Skeletal muscle satellite cell (primary cell): ENCODE measurements around the gene AADAT.
A peak's percentile ranks its signal among the peaks of the same experiment; 100 is the strongest.

Experiments used
- H3K27me3 ChIP-seq: 2 replicates; pipeline ENCODE4 v1.7.0; 2013; ENCODE audit warnings: low read length; ENCODE audit not compliant: control insufficient read depth, insufficient read depth
- H3K36me3 ChIP-seq: 2 replicates; pipeline ENCODE4 v1.7.0; 2013; ENCODE audit warnings: mild to moderate bottlenecking, control low read depth, low read length; ENCODE audit not compliant: insufficient read depth
- H3K4me1 ChIP-seq: 2 replicates; pipeline ENCODE4 v1.7.0; 2013; ENCODE audit warnings: low read length; ENCODE audit not compliant: control insufficient read depth, insufficient read depth
- H3K4me2 ChIP-seq: 2 replicates; pipeline ENCODE4 v1.7.0; 2013; ENCODE audit warnings: mild to moderate bottlenecking, low read length
- H3K4me3 ChIP-seq: 2 replicates; pipeline ENCODE4 v1.7.0; 2013; ENCODE audit warnings: low read length
- H3K9ac ChIP-seq: 2 replicates; pipeline ENCODE4 v1.7.0; 2013; ENCODE audit warnings: mild to moderate bottlenecking, low read depth, low read length, moderate library complexity
- H3K9me3 ChIP-seq: replicated peaks from 2 replicates; pipeline ENCODE4 v1.7.0; 2013; ENCODE audit warnings: mild to moderate bottlenecking, control low read depth, low read length

Gene AADAT

DNA sequence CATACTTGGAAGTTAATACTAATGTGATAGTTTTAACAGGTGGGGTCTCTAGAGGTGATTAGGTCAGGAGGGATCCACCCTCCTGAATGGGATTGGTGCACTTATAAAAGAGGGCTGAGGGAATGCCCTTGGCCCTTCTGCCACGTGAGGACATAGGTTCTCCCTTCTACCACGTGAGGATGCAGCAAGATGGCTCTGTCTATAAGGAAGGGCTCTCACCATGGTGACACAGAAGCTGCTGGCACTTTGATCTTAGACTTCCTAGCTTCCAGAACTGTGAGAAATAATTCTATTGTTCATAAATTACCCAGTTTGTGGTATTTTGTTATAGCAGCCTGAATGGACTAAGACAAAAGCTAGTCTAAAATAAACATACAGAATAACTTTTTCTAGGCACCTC, 1.0 kb downstream of the AADAT start:
- Histone ChIP-seq H3K9ac (peak overlapping the region; percentile 90), H3K36me3 (peaks cover 34% of the 10 kb centered on the region), H3K4me1 (peaks cover 15% of the 10 kb centered on the region), H3K27me3 (no peaks in the 10 kb centered on the region), H3K4me2 (peak overlapping the region; percentile 90), H3K9me3 (no peaks in the 10 kb centered on the region), H3K4me3 (peak overlapping the region; percentile 86)

DNA sequence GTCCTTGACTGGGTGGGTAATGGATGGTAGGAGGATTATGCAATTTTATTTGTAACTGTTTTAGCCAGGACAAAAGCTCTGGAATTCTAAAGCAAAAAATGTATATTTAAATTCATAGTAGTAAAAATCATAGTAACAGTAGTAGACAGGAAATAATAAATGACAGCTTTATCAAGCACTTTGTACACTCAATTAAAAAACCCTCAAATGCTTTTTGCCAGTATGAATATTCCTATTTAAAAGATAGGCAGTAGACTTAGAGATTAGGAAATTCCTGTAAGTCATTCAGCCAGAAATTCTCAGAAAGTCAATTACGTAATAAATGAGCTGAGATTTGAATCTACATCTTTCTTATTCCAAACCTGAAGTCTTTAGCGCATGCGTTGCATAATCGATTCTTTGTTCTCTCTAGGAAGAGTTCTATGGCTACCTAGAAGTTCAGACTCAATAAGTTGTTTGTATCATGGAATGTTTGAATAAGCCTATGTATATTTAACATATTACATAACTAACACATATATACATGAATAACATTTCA, 2.5 kb downstream of the AADAT start:
- no peaks in the 10 kb centered on the region for H3K27me3 ChIP-seq
- no peaks in the 10 kb centered on the region for H3K9me3 ChIP-seq
- H3K4me2 ChIP-seq: no peak overlapping the region
- peaks cover 40% of the 10 kb centered on the region for H3K36me3 ChIP-seq
- H3K4me1 ChIP-seq: peaks cover 15% of the 10 kb centered on the region
- no peak overlapping the region for H3K9ac ChIP-seq
- H3K4me3 ChIP-seq: no peak overlapping the region

DNA sequence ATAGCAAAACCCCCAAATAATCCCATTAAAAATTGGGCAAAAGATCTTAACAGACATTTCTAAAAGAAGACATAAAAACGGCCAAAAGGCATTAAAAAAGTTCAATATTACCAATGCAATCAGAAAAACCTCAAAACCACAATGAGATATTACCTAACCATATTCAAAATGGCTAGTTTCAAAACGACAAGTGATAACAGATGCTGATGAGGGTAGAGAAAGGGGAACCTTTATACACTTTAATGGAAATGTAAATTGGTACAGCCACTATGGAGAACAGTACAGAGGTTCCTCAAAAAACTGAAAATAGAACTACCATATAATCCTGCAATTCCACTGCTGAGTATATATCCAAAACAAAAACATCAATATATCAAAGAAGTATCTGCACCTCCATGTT, 6.2 kb downstream of the AADAT start:
- Histone ChIP-seq H3K9me3 (no peaks in the 10 kb centered on the region), H3K27me3 (no peaks in the 10 kb centered on the region), H3K9ac (no peak overlapping the region), H3K4me2 (no peak overlapping the region), H3K4me1 (peaks cover 1% of the 10 kb centered on the region), H3K36me3 (peaks cover 40% of the 10 kb centered on the region), H3K4me3 (no peak overlapping the region)

DNA sequence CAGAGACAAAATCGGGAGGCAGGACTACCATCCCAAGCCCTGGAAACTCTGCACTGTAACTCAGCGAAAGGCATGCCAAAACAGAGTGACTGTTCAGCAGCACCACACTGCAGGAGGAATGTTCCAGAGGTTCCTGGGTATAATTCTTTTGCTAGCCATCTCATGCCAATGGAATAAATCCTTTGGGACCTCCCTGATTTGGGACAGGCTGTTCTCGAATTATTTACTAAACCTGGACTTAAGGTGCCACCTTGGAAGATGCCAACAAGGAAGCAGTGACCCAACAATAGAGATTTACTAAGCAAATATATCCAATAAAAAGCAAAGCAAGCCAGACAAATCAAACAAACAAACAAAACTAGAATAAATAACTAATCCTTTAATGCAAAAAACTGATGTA, 9.3 kb downstream of the AADAT start:
- H3K4me1 ChIP-seq: no peaks in the 10 kb centered on the region
- no peaks in the 10 kb centered on the region for H3K9me3 ChIP-seq
- H3K36me3 ChIP-seq: peaks cover 30% of the 10 kb centered on the region
- no peak overlapping the region for H3K9ac ChIP-seq
- H3K4me3 ChIP-seq: no peak overlapping the region
- H3K4me2 ChIP-seq: no peak overlapping the region
- H3K27me3 ChIP-seq: no peaks in the 10 kb centered on the region

DNA sequence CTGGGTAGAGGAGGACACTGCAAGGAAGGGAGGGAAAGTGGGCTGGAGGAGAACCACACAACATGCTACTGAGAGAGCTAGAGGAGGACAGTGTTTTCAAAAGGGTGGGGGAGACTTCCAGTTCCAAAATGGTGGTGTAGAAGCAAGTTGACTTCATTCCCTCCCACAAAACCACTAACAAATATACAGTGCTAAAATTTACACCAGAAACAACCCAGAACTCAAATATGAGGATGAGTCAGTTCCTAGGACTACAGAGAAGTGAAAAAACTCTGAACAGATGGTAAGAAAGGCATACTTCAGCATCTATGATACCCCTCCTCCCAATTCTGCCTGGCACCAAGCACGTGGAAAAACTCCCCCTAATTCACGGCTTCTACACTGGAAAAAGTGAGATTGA, 9.8 kb downstream of the AADAT start:
- H3K4me3 ChIP-seq: no peak overlapping the region

DNA sequence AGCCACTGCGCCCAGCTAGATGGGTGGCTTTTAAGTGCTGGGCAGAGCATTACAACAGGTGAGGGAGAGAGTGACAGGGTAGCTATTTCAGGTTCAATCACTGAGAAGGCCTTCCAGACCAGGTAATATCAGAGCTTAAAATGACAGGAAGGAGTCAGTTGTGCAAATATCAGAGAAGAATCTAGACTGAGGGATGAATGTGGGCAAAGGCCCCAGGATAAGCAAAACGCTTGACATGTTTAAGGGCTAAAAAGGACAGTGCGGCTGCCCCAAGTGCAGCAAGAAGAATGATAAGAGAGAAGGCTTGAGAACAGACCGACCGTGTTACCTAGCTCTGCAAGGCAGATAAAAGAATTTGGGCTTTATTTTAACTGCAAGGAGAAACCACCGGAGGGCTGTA, 18.6 kb downstream of the AADAT start:
- Histone ChIP-seq H3K4me3 (no peak overlapping the region), H3K27me3 (no peaks in the 10 kb centered on the region), H3K9ac (no peak overlapping the region), H3K4me1 (no peaks in the 10 kb centered on the region), H3K9me3 (no peaks in the 10 kb centered on the region), H3K4me2 (no peak overlapping the region), H3K36me3 (peaks cover 30% of the 10 kb centered on the region)

More for the DNA sequence above, 9.8 kb downstream of the AADAT start:
- Histone ChIP-seq H3K4me1 (no peaks in the 10 kb centered on the region), H3K9ac (no peak overlapping the region), H3K4me2 (no peak overlapping the region), H3K36me3 (peaks cover 34% of the 10 kb centered on the region), H3K27me3 (no peaks in the 10 kb centered on the region), H3K9me3 (no peaks in the 10 kb centered on the region)

DNA sequence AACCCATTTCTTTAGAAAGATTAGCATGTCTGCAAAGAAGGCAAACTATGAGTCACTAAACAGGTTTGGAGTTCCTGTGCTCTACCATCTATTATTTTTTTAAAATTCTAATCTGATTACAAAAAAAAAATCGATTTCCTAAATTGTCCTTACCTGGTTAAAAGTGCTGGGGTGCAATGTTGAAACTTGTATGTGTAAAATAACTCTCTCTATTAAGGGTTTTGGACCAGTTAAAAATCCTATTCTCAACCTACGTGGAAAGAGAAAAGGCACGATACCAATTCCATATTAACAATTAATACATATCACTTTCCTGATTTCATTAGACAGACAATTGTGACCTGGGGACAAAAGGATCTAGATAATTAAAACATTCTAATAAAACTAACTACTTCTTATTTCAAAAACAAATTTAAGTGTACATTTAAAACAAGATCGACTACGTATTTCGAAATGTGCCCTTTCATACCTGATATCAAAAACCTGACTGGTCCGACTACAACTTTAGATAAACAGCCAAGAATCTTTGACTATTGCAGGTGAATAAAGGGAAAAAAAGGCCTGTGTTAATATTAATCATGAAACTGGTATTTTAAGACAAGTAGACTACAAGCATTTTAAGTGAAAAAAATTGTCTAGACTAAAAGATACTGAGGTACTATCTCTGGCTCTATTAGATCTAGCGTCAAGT, 21.2 kb downstream of the AADAT start:
- H3K36me3 ChIP-seq: peaks cover 31% of the 10 kb centered on the region
- no peak overlapping the region for H3K9ac ChIP-seq
- H3K27me3 ChIP-seq: no peaks in the 10 kb centered on the region
- H3K4me3 ChIP-seq: no peak overlapping the region
- H3K4me1 ChIP-seq: no peaks in the 10 kb centered on the region
- H3K4me2 ChIP-seq: no peak overlapping the region
- H3K9me3 ChIP-seq: no peaks in the 10 kb centered on the region

DNA sequence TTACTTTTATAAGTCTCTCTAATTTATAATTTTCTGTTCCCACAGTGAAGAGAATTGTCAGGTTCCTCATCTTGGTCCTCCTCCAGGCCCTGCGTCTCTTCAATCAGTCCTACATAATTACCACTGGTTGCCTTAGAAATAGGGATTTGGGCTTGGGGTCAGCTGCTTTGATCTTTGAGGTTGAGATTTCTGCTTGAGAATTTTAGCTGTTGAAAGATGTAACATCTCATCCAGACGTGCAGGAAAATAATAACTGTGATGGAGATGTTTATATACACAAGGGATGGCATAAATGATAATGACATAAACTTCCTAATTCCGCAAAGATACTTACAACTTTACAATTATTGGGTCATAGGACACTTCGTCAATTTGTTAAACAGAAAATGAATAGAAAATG, 30.3 kb downstream of the AADAT start:
- no peaks in the 10 kb centered on the region for H3K27me3 ChIP-seq
- H3K36me3 ChIP-seq: peaks cover 24% of the 10 kb centered on the region
- no peak overlapping the region for H3K4me2 ChIP-seq
- no peak overlapping the region for H3K4me3 ChIP-seq
- no peak overlapping the region for H3K9ac ChIP-seq
- H3K4me1 ChIP-seq: no peaks in the 10 kb centered on the region
- no peaks in the 10 kb centered on the region for H3K9me3 ChIP-seq

DNA sequence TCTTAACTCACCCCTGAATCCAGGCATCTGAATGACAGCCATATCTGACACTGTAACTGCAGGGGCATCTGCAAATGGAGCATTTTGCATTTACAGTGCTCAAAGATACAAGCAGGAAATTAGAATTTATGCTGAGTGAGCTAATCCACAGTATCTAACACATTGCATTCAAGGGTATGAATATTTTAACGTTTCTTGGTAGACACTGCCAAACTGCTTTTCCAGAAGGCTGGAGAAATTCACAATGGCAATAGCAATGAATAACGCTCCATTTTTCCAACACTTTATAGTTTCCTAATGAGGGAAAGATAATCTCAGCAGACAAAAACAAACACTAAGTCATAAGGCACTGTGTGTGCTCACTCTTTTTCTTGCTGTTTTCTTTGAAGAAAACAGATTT, 30.9 kb downstream of the AADAT start:
- Histone ChIP-seq H3K36me3 (peaks cover 18% of the 10 kb centered on the region), H3K9me3 (no peaks in the 10 kb centered on the region), H3K4me2 (no peak overlapping the region), H3K9ac (no peak overlapping the region), H3K4me3 (no peak overlapping the region), H3K27me3 (no peaks in the 10 kb centered on the region), H3K4me1 (no peaks in the 10 kb centered on the region)

DNA sequence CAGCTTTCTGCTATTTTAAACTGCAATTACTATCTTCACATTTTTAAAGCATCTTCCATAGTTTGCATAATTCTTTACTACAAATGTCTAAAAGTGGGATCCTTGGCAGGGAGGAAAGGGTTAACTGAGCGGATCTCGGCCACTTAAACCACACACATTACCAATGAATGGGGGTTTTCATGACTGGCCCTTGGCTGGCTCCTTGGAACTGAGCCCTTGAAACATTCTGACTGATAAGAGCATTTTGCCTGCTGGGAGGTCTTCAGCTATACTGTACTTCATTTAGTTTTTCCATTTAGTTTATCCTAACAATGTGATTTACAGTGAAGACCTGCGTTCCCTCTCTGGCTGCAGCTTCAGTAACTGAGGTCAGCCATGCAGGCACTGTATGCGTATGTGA, 31.9 kb downstream of the AADAT start:
- Histone ChIP-seq H3K4me2 (no peak overlapping the region), H3K27me3 (no peaks in the 10 kb centered on the region), H3K9me3 (no peaks in the 10 kb centered on the region), H3K4me3 (no peak overlapping the region), H3K36me3 (peaks cover 14% of the 10 kb centered on the region), H3K4me1 (no peaks in the 10 kb centered on the region), H3K9ac (no peak overlapping the region)

DNA sequence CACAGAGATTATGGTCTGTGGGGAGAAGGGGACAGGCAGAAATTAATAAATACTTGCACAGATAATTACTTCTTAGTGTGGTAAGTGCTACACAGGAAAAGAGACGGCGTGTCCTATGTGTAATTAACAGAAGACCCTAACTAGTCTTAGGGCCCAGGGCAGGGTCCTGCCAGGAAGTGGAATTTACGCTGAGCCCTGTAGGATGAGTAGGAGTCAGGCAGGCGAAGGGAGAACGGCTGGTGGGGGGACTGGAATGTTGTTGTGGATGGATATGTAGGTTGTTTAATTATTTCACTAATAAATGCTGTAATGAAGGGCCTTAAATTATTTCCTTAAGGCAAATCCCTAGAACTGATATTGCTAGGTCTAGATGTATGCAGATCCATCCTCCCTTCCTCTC, 36.8 kb downstream of the AADAT start:
- H3K4me2 ChIP-seq: no peak overlapping the region
- H3K9me3 ChIP-seq: no peaks in the 10 kb centered on the region
- no peaks in the 10 kb centered on the region for H3K36me3 ChIP-seq
- no peak overlapping the region for H3K4me3 ChIP-seq
- no peak overlapping the region for H3K9ac ChIP-seq
- peaks cover 10% of the 10 kb centered on the region for H3K27me3 ChIP-seq
- no peaks in the 10 kb centered on the region for H3K4me1 ChIP-seq

DNA sequence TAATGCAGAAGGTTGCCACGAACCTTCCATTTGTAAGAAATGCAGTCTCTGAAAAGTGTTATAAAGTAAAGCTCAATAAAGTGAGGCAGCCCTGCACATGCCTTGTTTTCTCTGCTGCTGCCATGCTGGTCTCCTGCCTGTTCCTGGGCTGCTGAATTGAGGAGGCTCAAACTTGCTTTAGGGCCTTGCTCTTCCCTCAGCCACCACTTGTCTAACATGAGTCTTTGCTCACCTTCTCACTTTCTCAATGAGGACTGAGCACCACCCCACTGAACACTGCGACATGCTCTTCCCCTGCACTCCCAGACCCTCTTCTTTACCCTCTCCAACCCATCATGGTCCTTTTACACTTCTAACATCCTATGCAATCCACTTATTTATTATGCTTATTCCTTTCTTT, 38.4 kb downstream of the AADAT start:
- Histone ChIP-seq H3K4me1 (no peaks in the 10 kb centered on the region), H3K9ac (no peak overlapping the region), H3K27me3 (peaks cover 10% of the 10 kb centered on the region)

More for the DNA sequence above, 38.4 kb downstream of the AADAT start:
- Histone ChIP-seq H3K36me3 (no peaks in the 10 kb centered on the region), H3K4me2 (no peak overlapping the region), H3K4me3 (no peak overlapping the region), H3K9me3 (no peaks in the 10 kb centered on the region)
